ENCODE results near the gene MEX3D.
"Not testable (repeated sequence)": the region's sequence is repeated elsewhere in the genome, so short reads cannot be mapped to it uniquely, and the experiment has no call there.

Gene MEX3D

GRCh38 chr19:1535699-1536098, 32.4 kb downstream of the MEX3D start:
- not testable (repeated sequence) for DNase-seq (ENCODE audit: low spot score)

GRCh38 chr19:1534972-1535371, 33.2 kb downstream of the MEX3D start:
- no peak for DNase-seq (ENCODE audit: low spot score)

GRCh38 chr19:1533510-1534150, 34.5 kb downstream of the MEX3D start:
- DNase-seq (ENCODE audit: low spot score), result no peak

GRCh38 chr19:1532003-1532402, 36.1 kb downstream of the MEX3D start:
- DNase-seq (ENCODE audit: low spot score), result no peak

GRCh38 chr19:1531587-1531986, 36.5 kb downstream of the MEX3D start:
- no peak for DNase-seq (ENCODE audit: low spot score)

GRCh38 chr19:1530856-1531255, 37.3 kb downstream of the MEX3D start:
- DNase-seq (ENCODE audit: low spot score), result not testable (repeated sequence)

- DNase-seq (ENCODE audit: low spot score), result no peak
Observed at GRCh38 chr19:1529430-1529816, 38.7 kb downstream of the MEX3D start.

GRCh38 chr19:1528596-1529429, 39.3 kb downstream of the MEX3D start:
- DNase-seq (ENCODE audit: low spot score), result no peak

- DNase-seq (ENCODE audit: low spot score), result no peak
Observed at GRCh38 chr19:1527650-1528309, 40.3 kb downstream of the MEX3D start.

GRCh38 chr19:1526979-1527649, 41.0 kb downstream of the MEX3D start:
- DNase-seq (ENCODE audit: low spot score), result no peak

- no peak for DNase-seq (ENCODE audit: low spot score)
Observed at GRCh38 chr19:1526066-1526778, 41.9 kb downstream of the MEX3D start.

- DNase-seq (ENCODE audit: low spot score), result no peak
Observed at GRCh38 chr19:1525343-1525742, 42.8 kb downstream of the MEX3D start.

GRCh38 chr19:1524972-1525325, 43.2 kb downstream of the MEX3D start:
- DNase-seq (ENCODE audit: low spot score), result no peak

- DNase-seq (ENCODE audit: low spot score), result no peak
Observed at GRCh38 chr19:1524287-1524971, 43.7 kb downstream of the MEX3D start.

GRCh38 chr19:1523412-1524286, 44.5 kb downstream of the MEX3D start, which contains the start of gene PLK5:
PLK5 (plus strand) TSS chr19:1524077; CDS start chr19:1526997, 2,920 bp downstream.
- DNase-seq (ENCODE audit: low spot score), result no peak

GRCh38 chr19:1522838-1523237, 45.3 kb downstream of the MEX3D start:
- no peak for DNase-seq (ENCODE audit: low spot score)

- DNase-seq (ENCODE audit: low spot score), result no peak
Observed at GRCh38 chr19:1522061-1522460, 46.1 kb downstream of the MEX3D start.

- no peak for DNase-seq (ENCODE audit: low spot score)
Observed at GRCh38 chr19:1521636-1522035, 46.5 kb downstream of the MEX3D start.

GRCh38 chr19:1520203-1520780, 47.8 kb downstream of the MEX3D start:
- no peak for DNase-seq (ENCODE audit: low spot score)

GRCh38 chr19:1519802-1520201, 48.3 kb downstream of the MEX3D start:
- not testable (repeated sequence) for DNase-seq (ENCODE audit: low spot score)

Measured in RKO (cell line).